GM23338 (cell line): ENCODE data around the gene LIPG. TPM values are rescaled to one million over a fixed set of nuclear protein-coding genes. Genes with fewer than 3 reads are reported as not detected.
A peak's percentile ranks its signal among the peaks of the same experiment; 100 is the strongest.
"Not testable (repeated sequence)": the region's sequence is repeated elsewhere in the genome, so short reads cannot be mapped to it uniquely, and the experiment has no call there.

Source experiments
- ATAC-seq: fragments of 200-7000 bp; cut with Tn5 transposase; 3 replicates; pipeline ENCODE4 v1.9.1; 2020
- DNase-seq: peaks from one replicate; pipeline ENCODE4 v3.0.0-alpha.2; 2015; ENCODE audit warnings: low spot score
- H2AFZ ChIP-seq: fragments of 200-600 bp; sonication (generic); 2 replicates; pipeline ENCODE4 v1.8.0; 2016; ENCODE audit warnings: antibody characterized with exemption, mild to moderate bottlenecking, moderate library complexity
- H3F3A ChIP-seq: fragments of 200-600 bp; sonication (generic); replicated peaks from 2 replicates; pipeline ENCODE4 v1.8.0; 2017; ENCODE audit warnings: antibody characterized with exemption, mixed run types, low read depth
- H3K27ac ChIP-seq: fragments of 200-600 bp; sonication (generic); 2 replicates; pipeline ENCODE4 v1.6.1; 2016; ENCODE audit warnings: low read depth
- H3K27me3 ChIP-seq: fragments of 200-600 bp; sonication (generic); 2 replicates; pipeline ENCODE4 v1.8.0; 2016; ENCODE audit warnings: mild to moderate bottlenecking, mixed run types, moderate library complexity; ENCODE audit not compliant: insufficient read depth
- H3K36me3 ChIP-seq: fragments of 200-600 bp; sonication (generic); 2 replicates; pipeline ENCODE4 v1.8.0; 2016; ENCODE audit warnings: mild to moderate bottlenecking; ENCODE audit not compliant: insufficient read depth
- H3K4me1 ChIP-seq: fragments of 200-600 bp; sonication (generic); 2 replicates; pipeline ENCODE4 v1.8.0; 2016; ENCODE audit warnings: mild to moderate bottlenecking, moderate library complexity; ENCODE audit not compliant: insufficient read depth
- H3K4me2 ChIP-seq: fragments of 200-600 bp; sonication (generic); 2 replicates; pipeline ENCODE4 v1.7.1; 2017; ENCODE audit warnings: mixed run types
- H3K4me3 ChIP-seq: fragments of 200-600 bp; sonication (generic); 2 replicates; pipeline ENCODE4 v1.6.1; 2016; ENCODE audit warnings: mixed run types
- H3K79me2 ChIP-seq: fragments of 200-600 bp; sonication (generic); replicated peaks from 2 replicates; pipeline ENCODE4 v1.8.0; 2017; ENCODE audit warnings: mild to moderate bottlenecking; ENCODE audit not compliant: insufficient read depth
- H3K9me2 ChIP-seq: fragments of 200-600 bp; sonication (generic); 2 replicates; pipeline ENCODE4 v1.8.0; 2017; ENCODE audit not compliant: insufficient read depth
- H4K20me1 ChIP-seq: fragments of 200-600 bp; sonication (generic); replicated peaks from 2 replicates; pipeline ENCODE4 v1.8.0; 2017; ENCODE audit warnings: mild to moderate bottlenecking; ENCODE audit not compliant: insufficient read depth
- H3K27ac Mint-ChIP-seq: 2 replicates; pipeline ENCODE4 v1.8.0; 2020; ENCODE audit warnings: inconsistent platforms, mild to moderate bottlenecking, moderate library complexity, mixed read lengths
- H3K27me3 Mint-ChIP-seq: 3 replicates; pipeline ENCODE4 v1.8.0; 2022; ENCODE audit warnings: low read depth, mild to moderate bottlenecking, moderate library complexity, mixed read lengths, inconsistent platforms; ENCODE audit not compliant: insufficient read depth, poor library complexity
- H3K36me3 Mint-ChIP-seq: 3 replicates; pipeline ENCODE4 v1.8.0; 2021; ENCODE audit warnings: low read depth, mild to moderate bottlenecking, inconsistent platforms, moderate library complexity, mixed read lengths
- H3K4me1 Mint-ChIP-seq: 3 replicates; pipeline ENCODE4 v1.8.0; 2020; ENCODE audit warnings: mild to moderate bottlenecking, inconsistent platforms, mixed read lengths
- H3K4me3 Mint-ChIP-seq: 3 replicates; pipeline ENCODE4 v1.8.0; 2021; ENCODE audit warnings: moderate library complexity, mild to moderate bottlenecking, inconsistent platforms, mixed read lengths
- H3K9me3 Mint-ChIP-seq: 3 replicates; pipeline ENCODE4 v1.8.0; 2020; ENCODE audit warnings: moderate library complexity, mild to moderate bottlenecking, inconsistent platforms, mixed read lengths
- CREB1 ChIP-seq: fragments of 250-450 bp; sonication (Bioruptor Pico); IDR thresholded peaks from 2 replicates; pipeline ENCODE4 v1.5.0; 2020; ENCODE audit warnings: low read depth, mild to moderate bottlenecking, moderate library complexity
- CTCF ChIP-seq, 2 experiments: fragments of 200-600 bp in 1 of 2; sonication (generic) in 1 of 2; conservative IDR thresholded peaks; 2 replicates each; pipeline versions ENCODE4 v1.5.1 to v1.6.1; 2016 to 2017; ENCODE audit warnings: antibody characterized with exemption in 2 of 2, low read depth in 2 of 2, mild to moderate bottlenecking in 2 of 2, moderate library complexity in 1 of 2
- ETS1 ChIP-seq: IDR thresholded peaks from 2 replicates; pipeline ENCODE4 v1.6.1; 2016; ENCODE audit warnings: antibody characterized with exemption
- EZH2phosphoT487 ChIP-seq: fragments of 200-600 bp; sonication (generic); IDR thresholded peaks from one replicate; pipeline ENCODE4 v1.8.1; 2018; ENCODE audit warnings: antibody characterized with exemption; ENCODE audit not compliant: unreplicated experiment
- NANOG ChIP-seq: IDR thresholded peaks from 2 replicates; pipeline ENCODE4 v1.6.1; 2016; ENCODE audit warnings: antibody characterized with exemption, borderline replicate concordance
- POLR2AphosphoS5 ChIP-seq: IDR thresholded peaks from 2 replicates; pipeline ENCODE4 v1.6.1; 2016; ENCODE audit warnings: antibody characterized with exemption, low read depth
- REST ChIP-seq: IDR thresholded peaks from one replicate; pipeline ENCODE4 v1.6.1; 2018; ENCODE audit warnings: antibody characterized with exemption; ENCODE audit not compliant: unreplicated experiment
- STAT1 ChIP-seq: IDR thresholded peaks from one replicate; pipeline ENCODE4 v1.6.1; 2016; ENCODE audit warnings: antibody characterized with exemption; ENCODE audit not compliant: unreplicated experiment
- ZNF114 ChIP-seq: fragments of 250-450 bp; sonication (Bioruptor Pico); IDR thresholded peaks from 2 replicates; pipeline ENCODE4 v1.5.0; 2020; ENCODE audit warnings: mild to moderate bottlenecking, moderate library complexity
- polyA plus RNA-seq: library from polyadenylated mRNA; unstranded; fragments of >200 nt; fragmentation: Nextera tagmentation; extraction: Ambion mirVana; gene quantifications from 2 replicates; pipeline ENCODE4 v1.2.1, GENCODE V29; 2016
- total RNA-seq: library from RNA; depleted of rRNA; stranded (reverse); fragments of >200 nt; shearing (Covaris generic); gene quantifications from 2 replicates; pipeline ENCODE4 v1.2.3, GENCODE V29; 2014
- TF ChIP-seq, protein P1 (sequence below): fragments of 250-450 bp; sonication (Bioruptor Pico); IDR thresholded peaks from 2 replicates; pipeline ENCODE4 v1.5.0; 2020; ENCODE audit warnings: mild to moderate bottlenecking, moderate library complexity

Gene LIPG
- total and polyA plus RNA-seq, 2 experiments from 2014 or later: 4.9 to 17.7 TPM

GRCh38 chr18:49515003-49515402, 46.9 kb upstream of the LIPG start:
- not testable (repeated sequence) for H3K4me3 Mint-ChIP-seq, H3K9me2 ChIP-seq, H3K9me3 Mint-ChIP-seq, H3F3A ChIP-seq, H3K27me3 Mint-ChIP-seq, H3K27me3 ChIP-seq, H3K27ac ChIP-seq, H4K20me1 ChIP-seq, H3K4me2 ChIP-seq, H2AFZ ChIP-seq, H3K27ac Mint-ChIP-seq, H3K79me2 ChIP-seq, ATAC-seq, H3K36me3 ChIP-seq, H3K36me3 Mint-ChIP-seq, H3K4me3 ChIP-seq, DNase-seq
- peaks cover 24% of the 10 kb centered on the region for H3K4me1 Mint-ChIP-seq
- peaks cover 21% of the 10 kb centered on the region for H3K4me1 ChIP-seq

- Histone ChIP-seq H3K9me2 (no peaks in the 10 kb centered on the region), H3K79me2 (no peaks in the 10 kb centered on the region), H3K27me3 (no peaks in the 10 kb centered on the region), H3K4me2 (no peak overlapping the region), H3K27ac (no peak overlapping the region), H3K4me3 (no peak overlapping the region), H3F3A (no peaks in the 10 kb centered on the region), H3K4me1 (peaks cover 26% of the 10 kb centered on the region), H2AFZ (peak overlapping the region; percentile 48; the same call in 1 of the 2 replicates), H4K20me1 (no peaks in the 10 kb centered on the region), H3K36me3 (no peaks in the 10 kb centered on the region)
- ATAC-seq: no peak
- Mint-ChIP-seq H3K27ac (no peak overlapping the region), H3K36me3 (no peaks in the 10 kb centered on the region), H3K4me3 (no peak overlapping the region), H3K27me3 (peaks cover 4% of the 10 kb centered on the region), H3K9me3 (no peaks in the 10 kb centered on the region), H3K4me1 (peaks cover 23% of the 10 kb centered on the region)
- no peak for TF ChIP-seq NANOG
- no peak for TF ChIP-seq ZNF114 (CRISPR knock-in tag)
- no peak for TF ChIP-seq REST
- TF ChIP-seq POLR2AphosphoS5: no peak
- TF ChIP-seq EZH2phosphoT487: no peak
- TF ChIP-seq CTCF (conservative IDR thresholded peaks at IDR 0.05; ENCODE audit: low read depth in 2 of 2): no peak
- TF ChIP-seq, protein P1, sequence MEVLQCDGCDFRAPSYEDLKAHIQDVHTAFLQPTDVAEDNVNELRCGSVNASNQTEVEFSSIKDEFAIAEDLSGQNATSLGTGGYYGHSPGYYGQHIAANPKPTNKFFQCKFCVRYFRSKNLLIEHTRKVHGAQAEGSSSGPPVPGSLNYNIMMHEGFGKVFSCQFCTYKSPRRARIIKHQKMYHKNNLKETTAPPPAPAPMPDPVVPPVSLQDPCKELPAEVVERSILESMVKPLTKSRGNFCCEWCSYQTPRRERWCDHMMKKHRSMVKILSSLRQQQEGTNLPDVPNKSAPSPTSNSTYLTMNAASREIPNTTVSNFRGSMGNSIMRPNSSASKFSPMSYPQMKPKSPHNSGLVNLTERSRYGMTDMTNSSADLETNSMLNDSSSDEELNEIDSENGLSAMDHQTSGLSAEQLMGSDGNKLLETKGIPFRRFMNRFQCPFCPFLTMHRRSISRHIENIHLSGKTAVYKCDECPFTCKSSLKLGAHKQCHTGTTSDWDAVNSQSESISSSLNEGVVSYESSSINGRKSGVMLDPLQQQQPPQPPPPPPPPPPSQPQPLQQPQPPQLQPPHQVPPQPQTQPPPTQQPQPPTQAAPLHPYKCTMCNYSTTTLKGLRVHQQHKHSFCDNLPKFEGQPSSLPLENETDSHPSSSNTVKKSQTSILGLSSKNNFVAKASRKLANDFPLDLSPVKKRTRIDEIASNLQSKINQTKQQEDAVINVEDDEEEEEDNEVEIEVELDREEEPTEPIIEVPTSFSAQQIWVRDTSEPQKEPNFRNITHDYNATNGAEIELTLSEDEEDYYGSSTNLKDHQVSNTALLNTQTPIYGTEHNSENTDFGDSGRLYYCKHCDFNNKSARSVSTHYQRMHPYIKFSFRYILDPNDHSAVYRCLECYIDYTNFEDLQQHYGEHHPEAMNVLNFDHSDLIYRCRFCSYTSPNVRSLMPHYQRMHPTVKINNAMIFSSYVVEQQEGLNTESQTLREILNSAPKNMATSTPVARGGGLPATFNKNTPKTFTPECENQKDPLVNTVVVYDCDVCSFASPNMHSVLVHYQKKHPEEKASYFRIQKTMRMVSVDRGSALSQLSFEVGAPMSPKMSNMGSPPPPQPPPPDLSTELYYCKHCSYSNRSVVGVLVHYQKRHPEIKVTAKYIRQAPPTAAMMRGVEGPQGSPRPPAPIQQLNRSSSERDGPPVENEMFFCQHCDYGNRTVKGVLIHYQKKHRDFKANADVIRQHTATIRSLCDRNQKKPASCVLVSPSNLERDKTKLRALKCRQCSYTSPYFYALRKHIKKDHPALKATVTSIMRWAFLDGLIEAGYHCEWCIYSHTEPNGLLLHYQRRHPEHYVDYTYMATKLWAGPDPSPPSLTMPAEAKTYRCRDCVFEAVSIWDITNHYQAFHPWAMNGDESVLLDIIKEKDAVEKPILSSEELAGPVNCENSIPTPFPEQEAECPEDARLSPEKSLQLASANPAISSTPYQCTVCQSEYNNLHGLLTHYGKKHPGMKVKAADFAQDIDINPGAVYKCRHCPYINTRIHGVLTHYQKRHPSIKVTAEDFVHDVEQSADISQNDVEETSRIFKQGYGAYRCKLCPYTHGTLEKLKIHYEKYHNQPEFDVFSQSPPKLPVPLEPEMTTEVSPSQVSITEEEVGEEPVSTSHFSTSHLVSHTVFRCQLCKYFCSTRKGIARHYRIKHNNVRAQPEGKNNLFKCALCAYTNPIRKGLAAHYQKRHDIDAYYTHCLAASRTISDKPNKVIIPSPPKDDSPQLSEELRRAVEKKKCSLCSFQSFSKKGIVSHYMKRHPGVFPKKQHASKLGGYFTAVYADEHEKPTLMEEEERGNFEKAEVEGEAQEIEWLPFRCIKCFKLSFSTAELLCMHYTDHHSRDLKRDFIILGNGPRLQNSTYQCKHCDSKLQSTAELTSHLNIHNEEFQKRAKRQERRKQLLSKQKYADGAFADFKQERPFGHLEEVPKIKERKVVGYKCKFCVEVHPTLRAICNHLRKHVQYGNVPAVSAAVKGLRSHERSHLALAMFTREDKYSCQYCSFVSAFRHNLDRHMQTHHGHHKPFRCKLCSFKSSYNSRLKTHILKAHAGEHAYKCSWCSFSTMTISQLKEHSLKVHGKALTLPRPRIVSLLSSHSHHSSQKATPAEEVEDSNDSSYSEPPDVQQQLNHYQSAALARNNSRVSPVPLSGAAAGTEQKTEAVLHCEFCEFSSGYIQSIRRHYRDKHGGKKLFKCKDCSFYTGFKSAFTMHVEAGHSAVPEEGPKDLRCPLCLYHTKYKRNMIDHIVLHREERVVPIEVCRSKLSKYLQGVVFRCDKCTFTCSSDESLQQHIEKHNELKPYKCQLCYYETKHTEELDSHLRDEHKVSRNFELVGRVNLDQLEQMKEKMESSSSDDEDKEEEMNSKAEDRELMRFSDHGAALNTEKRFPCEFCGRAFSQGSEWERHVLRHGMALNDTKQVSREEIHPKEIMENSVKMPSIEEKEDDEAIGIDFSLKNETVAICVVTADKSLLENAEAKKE (CRISPR knock-in tag): no peak
- no peak for TF ChIP-seq CREB1
- no peak for TF ChIP-seq STAT1
- no peak for TF ChIP-seq ETS1
- DNase-seq: no peak
These were observed 46.3 kb upstream of the LIPG start for GRCh38 chr18:49515516-49515915.
